Measurements from ENCODE around the gene RPS6KA2.

RPS6KA2 gene

DNA sequence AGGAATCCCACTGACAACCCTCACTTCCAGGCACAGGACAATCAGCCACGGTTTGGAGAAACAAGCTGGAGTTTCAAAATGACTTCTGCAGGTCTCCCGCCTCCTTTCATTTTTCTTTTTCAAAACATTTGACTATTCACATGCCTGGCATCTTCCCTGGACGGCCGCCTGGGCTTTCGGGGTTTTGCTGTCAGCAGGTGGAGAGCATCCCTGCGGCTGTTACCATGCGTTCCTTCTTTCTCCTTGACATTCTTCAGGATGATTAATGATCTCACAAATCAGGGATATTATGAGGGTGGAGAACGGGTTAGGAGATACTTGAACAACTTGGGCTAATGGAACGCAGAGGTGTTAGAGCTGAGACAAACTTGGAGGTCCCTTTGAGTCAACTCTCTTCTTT is 101.5 kb downstream of the RPS6KA2 start:
- no peak for DNase-seq

DNA sequence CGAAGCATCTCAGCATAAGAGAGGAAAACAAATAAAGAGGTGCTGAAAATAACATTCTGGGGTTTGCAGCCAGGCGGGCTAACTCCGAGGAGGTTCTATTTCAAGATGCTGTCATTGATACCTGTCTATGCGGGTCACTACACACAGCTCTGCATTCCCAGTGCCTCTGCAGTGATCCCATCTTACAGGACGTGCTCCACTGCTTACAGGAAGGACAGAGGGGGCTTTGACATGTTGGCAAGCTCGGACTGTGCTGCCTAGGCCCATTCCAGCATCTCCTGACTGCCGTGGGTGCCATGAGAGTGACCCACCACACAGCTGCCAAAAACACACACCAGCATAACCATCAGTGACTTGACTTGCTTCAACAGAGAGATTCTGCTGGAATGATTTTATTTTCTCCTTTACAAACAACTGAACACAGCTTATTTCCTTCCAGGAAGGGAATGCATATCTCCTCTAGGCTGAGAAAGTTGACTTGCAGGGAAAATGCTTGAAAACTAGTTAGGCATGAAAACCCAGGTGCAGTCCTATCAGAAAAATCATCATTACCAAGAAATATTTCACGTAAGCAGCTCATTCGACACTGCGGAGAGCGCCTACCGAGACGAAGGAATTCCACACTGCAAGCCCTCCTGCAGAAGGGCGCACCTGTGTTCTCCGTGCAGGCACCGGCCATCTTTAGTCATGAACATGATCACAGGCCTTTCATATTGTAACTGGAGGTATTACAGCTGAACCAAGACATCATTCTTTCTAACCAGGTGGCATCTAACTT is 103.1 kb downstream of the RPS6KA2 start:
- DNase-seq, result no peak

- no peak for DNase-seq
Observed at GRCh38 chr6:166520905-166521834, 105.9 kb downstream of the RPS6KA2 start.

DNA sequence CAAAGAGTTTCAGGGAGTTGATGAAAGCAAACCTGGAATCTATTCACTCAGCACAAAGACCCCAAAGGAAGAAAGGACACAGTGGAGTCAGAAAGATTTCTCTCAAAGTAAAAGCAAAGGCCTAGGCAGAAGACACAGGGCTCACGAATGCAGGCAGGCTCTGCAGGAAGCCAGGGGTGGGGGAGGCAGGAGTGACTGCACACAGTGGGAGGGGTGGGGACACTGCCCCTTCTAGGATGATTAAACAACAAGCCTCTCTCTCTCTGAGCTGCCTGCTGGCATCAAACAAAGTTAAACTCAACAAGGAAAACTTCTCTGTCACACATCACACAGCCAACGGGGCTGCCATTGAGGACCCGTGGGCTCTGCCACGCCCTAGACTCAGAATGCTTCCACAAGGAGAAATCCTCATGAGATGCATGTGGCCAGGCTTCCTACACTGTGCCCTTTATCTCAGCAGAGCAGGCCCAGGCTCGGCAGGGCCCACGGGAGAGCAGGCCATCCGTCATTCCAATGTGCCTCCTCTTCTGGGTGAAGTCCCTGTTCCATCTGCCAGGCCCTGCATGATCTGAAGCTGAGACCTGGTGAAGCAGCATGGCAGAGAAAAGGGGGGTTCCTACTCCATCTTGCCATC is 110.7 kb downstream of the RPS6KA2 start:
- DNase-seq, result no peak

GRCh38 chr6:166515072-166515810 is 111.8 kb downstream of the RPS6KA2 start:
- peak in 1 of 2 donors; percentile 17 for DNase-seq

- no peak for DNase-seq
Observed at GRCh38 chr6:166514196-166514595, 112.9 kb downstream of the RPS6KA2 start.

DNA sequence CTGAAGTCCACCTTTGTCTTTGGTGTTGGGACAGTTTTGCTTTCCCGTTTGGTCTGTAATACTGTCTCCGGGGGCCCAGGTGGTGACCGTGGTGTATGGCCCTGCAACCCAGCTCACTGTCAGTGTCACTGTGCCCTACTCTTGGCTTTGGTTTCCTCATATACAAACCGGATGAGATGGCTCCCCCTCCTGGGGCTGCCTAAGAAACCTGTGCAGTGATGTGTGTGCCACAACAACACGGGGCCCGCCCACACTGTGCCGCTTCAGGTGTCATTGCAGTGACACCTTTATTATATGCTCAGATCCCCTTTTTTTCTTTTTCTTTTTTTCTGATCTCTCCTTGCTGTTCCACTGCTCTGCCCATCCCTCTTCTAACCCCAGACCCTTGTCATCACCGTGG is 114.5 kb downstream of the RPS6KA2 start:
- no peak for DNase-seq

GRCh38 chr6:166511316-166511715 is 115.7 kb downstream of the RPS6KA2 start:
- no peak for DNase-seq

GRCh38 chr6:166509193-166509592 is 117.9 kb downstream of the RPS6KA2 start:
- no peak for DNase-seq

- DNase-seq, result no peak
Observed at GRCh38 chr6:166508726-166509125, 118.3 kb downstream of the RPS6KA2 start.

GRCh38 chr6:166507809-166508564 is 119.1 kb downstream of the RPS6KA2 start:
- no peak for DNase-seq

- DNase-seq, result no peak
Observed at GRCh38 chr6:166507380-166507779, 119.7 kb downstream of the RPS6KA2 start.

GRCh38 chr6:166505133-166505905 is 121.7 kb downstream of the RPS6KA2 start:
- no peak for DNase-seq

DNA sequence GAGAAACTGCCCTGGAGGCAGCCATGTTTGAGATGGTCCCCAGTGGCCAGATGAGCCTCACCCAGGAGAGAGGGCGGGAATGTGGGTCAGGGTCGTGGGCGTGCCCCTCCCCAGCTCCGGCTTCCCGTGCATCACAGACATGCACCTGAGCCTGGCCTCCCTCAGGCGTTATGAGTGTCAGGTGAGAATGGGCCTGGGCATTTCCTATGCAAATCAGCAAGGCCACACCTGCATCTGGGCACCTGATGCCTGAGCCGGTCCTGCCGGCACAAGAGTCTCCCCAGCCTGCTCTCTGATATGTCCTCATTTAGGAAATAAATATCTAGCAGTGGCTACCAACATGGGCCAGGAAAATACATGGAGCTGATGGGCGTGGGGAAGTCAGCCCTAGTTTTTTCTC is 123.0 kb downstream of the RPS6KA2 start:
- no peak for DNase-seq

- no peak for DNase-seq
Observed at GRCh38 chr6:166503167-166503744, 123.8 kb downstream of the RPS6KA2 start.

DNA sequence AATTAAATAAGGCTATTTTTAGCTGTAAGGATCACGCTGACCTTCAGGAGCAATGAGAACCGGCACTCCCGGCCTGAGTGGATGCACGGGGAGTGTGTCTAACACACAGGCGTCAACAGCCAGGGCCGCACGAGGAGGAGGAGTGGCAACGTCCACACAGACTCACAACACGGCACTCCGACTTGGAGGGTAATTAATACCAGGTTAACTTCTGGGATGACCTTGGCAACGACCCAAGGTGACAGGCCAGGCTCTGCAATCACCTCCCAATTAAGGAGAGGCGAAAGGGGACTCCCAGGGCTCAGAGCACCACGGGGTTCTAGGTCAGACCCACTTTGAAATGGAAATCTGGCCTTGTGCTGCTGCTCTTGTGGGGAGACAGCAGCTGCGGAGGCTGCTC is 124.6 kb downstream of the RPS6KA2 start:
- DNase-seq, result no peak

- no peak for DNase-seq
Observed at GRCh38 chr6:166501246-166501645, 125.8 kb downstream of the RPS6KA2 start.

DNA sequence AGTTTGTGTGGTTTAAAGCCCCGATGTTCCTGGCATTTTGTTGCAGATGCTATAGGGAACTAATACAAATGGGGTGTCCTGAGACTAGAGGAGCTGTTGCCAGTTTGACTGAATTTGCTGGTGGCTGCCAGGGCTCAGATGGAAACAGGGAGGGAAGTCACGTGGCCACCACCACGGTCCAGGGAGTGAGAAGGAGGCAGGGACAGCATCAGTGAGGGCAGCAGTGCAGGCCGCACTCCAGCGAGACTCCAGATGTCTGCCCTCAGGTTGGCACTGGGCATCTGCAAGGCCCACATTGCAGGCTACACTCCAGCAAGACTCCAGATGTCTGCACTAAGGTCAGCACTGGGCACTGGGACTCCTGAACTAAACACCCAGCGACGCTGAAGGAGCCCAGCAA is 126.8 kb downstream of the RPS6KA2 start:
- DNase-seq, result no peak

- DNase-seq, result no peak
Observed at GRCh38 chr6:166499350-166500163, 127.5 kb downstream of the RPS6KA2 start.
